BLaER1 (cell line): Measurements from ENCODE around the gene CFAP44.
"Not testable (repeated sequence)": the region's sequence is repeated elsewhere in the genome, so short reads cannot be mapped to it uniquely, and the experiment has no call there.

Experiments
- H3K27ac ChIP-seq: shearing (Covaris generic); formaldehyde crosslinking; 2 replicates; pipeline ENCODE4 v1.8.1; 2022
- H3K27me3 ChIP-seq: shearing (Covaris generic); formaldehyde crosslinking; 2 replicates; pipeline ENCODE4 v1.8.1; 2022
- H3K36me3 ChIP-seq: shearing (Covaris generic); formaldehyde crosslinking; 2 replicates; pipeline ENCODE4 v1.8.1; 2022
- H3K4me1 ChIP-seq: shearing (Covaris generic); formaldehyde crosslinking; 2 replicates; pipeline ENCODE4 v1.8.1; 2022
- H3K4me2 ChIP-seq: shearing (Covaris generic); formaldehyde crosslinking; 2 replicates; pipeline ENCODE4 v1.8.1; 2022
- H3K4me3 ChIP-seq: shearing (Covaris generic); formaldehyde crosslinking; 2 replicates; pipeline ENCODE4 v1.8.1; 2022
- H3K9ac ChIP-seq: shearing (Covaris generic); formaldehyde crosslinking; 2 replicates; pipeline ENCODE4 v1.8.1; 2022
- H3K9me3 ChIP-seq: shearing (Covaris generic); formaldehyde crosslinking; 2 replicates; pipeline ENCODE4 v1.8.1; 2022
- H4K20me1 ChIP-seq: shearing (Covaris generic); formaldehyde crosslinking; 2 replicates; pipeline ENCODE4 v1.8.1; 2022
- Cebpa-rat ChIP-seq: shearing (Covaris generic); IDR thresholded peaks from 2 replicates; pipeline ENCODE4 v1.8.1; 2022

CFAP44 gene

DNA sequence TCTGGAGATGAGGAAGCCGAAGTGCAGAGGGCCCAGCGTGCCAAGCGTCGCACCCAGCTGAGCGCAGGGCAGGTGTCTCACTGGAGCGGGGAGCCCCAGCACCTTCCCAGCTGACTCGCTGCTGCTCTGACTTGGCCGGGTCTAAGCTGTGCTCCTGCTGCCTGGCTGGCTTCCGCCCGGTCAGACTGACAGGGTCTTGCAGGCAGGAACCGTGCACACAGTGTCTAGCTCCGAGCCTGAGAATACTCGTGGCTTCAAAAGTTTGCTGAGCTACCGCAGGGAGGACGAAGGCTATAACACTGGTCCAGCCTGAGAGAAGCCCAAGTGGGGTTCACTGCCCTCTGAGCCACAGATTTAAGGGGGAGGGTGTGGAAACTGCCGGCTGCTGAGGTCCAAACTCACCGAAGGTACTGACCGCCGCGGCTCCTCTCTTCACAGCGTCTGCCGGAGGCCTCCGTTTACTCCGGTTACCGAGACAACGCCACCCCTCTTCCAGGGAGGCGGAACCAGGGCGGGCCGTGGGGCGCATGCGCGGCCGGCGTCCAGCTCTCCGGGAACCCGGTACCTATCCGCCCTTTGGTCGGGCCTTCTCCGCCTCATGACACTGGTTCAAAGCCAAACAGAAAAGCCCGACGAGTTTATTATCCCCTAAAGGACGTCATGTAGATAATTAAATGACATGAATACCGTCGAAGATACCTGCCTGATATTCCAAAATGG is at the start of gene CFAP44:
Gene CFAP44, minus strand, starts transcription at position 443 of the 720 bp plus-strand sequence. CDS start 7,829 bp downstream, outside the sequence.
- H3K27ac ChIP-seq, result no peak within 1 kb of the TSS
- peaks cover 34% of the 10 kb centered on the region for H3K36me3 ChIP-seq
- H3K9me3 ChIP-seq, result no peaks in the 10 kb centered on the region
- no peak within 1 kb of the TSS for H3K4me2 ChIP-seq
- H3K4me3 ChIP-seq, result no peak within 1 kb of the TSS
- H4K20me1 ChIP-seq, result no peaks in the 10 kb centered on the region
- no peaks in the 10 kb centered on the region for H3K27me3 ChIP-seq
- no peak for TF ChIP-seq Cebpa-rat
- H3K9ac ChIP-seq, result no peak within 1 kb of the TSS
- H3K4me1 ChIP-seq, result no peaks in the 10 kb centered on the region

GRCh38 chr3:113485161-113485609 is 43.9 kb upstream of the CFAP44 start:
- Histone ChIP-seq H3K4me1 (no peaks in the 10 kb centered on the region), H3K27me3 (no peaks in the 10 kb centered on the region), H3K4me2 (no peak overlapping the region), H4K20me1 (no peaks in the 10 kb centered on the region), H3K27ac (no peak overlapping the region), H3K4me3 (no peak overlapping the region), H3K9ac (no peak overlapping the region), H3K9me3 (peaks cover 9% of the 10 kb centered on the region), H3K36me3 (peaks cover 31% of the 10 kb centered on the region)
- no peak for TF ChIP-seq Cebpa-rat

DNA sequence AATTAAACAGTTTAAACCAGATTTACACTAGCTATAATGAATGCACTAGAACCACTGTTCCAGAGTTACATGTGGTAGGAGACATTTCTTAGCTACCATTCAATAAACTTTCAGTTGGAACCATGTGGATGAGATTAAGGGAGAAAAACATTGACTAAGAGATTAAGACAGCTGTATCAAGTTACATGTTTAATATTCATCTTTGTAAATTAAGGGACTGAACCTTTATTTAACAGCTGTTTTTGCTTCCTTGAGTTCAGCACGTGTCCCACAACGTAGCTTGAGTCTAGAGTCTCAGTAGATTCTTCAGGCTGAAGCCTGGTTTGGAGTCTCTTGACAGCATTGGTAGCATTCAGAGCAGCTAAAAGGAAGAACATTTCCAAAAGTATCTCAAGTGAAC is 27.2 kb upstream of the CFAP44 start:
- Histone ChIP-seq H3K36me3 (peaks cover 54% of the 10 kb centered on the region), H3K4me3 (no peak overlapping the region), H3K27ac (no peak overlapping the region), H3K27me3 (no peaks in the 10 kb centered on the region), H3K9ac (no peak overlapping the region), H4K20me1 (no peaks in the 10 kb centered on the region), H3K4me1 (no peaks in the 10 kb centered on the region), H3K4me2 (no peak overlapping the region), H3K9me3 (peaks cover 14% of the 10 kb centered on the region)
- no peak for TF ChIP-seq Cebpa-rat

- Histone ChIP-seq H4K20me1 (no peaks in the 10 kb centered on the region), H3K27me3 (no peaks in the 10 kb centered on the region), H3K4me3 (no peak overlapping the region), H3K36me3 (peaks cover 76% of the 10 kb centered on the region), H3K9ac (no peak overlapping the region), H3K4me2 (no peak overlapping the region), H3K27ac (no peak overlapping the region), H3K4me1 (peaks cover 8% of the 10 kb centered on the region), H3K9me3 (peaks cover 29% of the 10 kb centered on the region)
- TF ChIP-seq Cebpa-rat, result no peak
These were observed 20.2 kb upstream of the CFAP44 start for GRCh38 chr3:113461488-113461887.

DNA sequence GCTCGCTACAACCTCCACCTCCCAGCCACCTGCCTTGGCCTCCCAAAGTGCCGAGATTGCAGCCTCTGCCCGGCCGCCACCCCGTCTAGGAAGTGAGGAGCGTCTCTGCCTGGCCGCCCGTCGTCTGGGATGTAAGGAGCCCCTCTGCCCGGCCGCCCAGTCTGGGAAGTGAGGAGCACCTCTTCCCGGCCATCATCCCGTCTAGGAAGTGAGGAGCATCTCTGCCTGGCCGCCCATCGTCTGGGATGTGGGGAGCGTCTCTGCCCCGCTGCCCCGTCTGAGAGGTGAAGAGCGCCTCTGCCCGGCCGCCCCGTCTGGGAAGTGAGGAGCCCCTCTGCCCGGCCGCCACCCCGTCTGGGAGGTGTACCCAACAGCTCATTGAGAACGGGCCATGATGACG is 17.3 kb upstream of the CFAP44 start:
- not testable (repeated sequence) for H3K4me1 ChIP-seq, H3K27me3 ChIP-seq, H4K20me1 ChIP-seq, H3K27ac ChIP-seq, H3K9ac ChIP-seq, H3K4me3 ChIP-seq, H3K4me2 ChIP-seq
- peaks cover 25% of the 10 kb centered on the region for H3K9me3 ChIP-seq
- H3K36me3 ChIP-seq, result peaks cover 70% of the 10 kb centered on the region

DNA sequence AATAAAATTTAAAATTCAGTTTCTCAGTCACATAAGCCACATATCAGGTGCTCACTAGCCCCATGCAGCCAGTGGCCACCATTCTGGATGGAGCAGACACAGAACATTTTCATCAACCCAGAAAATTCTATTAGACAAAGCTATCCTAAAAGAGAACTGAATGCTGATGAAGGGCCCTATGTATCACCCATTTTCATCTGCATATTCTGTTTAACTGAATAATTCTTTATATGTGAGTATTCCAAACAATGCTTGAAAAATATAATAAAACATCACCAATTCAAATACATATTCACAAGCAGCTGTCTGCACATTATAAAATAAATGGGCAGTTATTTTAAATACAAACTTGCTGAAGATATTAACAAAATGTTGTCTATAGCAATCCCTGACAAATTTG is 14.2 kb upstream of the CFAP44 start:
- H3K4me1 ChIP-seq, result peaks cover 8% of the 10 kb centered on the region
- H3K4me3 ChIP-seq, result no peak overlapping the region
- H3K27ac ChIP-seq, result no peak overlapping the region
- no peak overlapping the region for H3K4me2 ChIP-seq
- TF ChIP-seq Cebpa-rat, result no peak
- H3K9ac ChIP-seq, result no peak overlapping the region
- no peaks in the 10 kb centered on the region for H3K27me3 ChIP-seq
- peaks cover 24% of the 10 kb centered on the region for H3K9me3 ChIP-seq
- H3K36me3 ChIP-seq, result peaks cover 78% of the 10 kb centered on the region
- no peaks in the 10 kb centered on the region for H4K20me1 ChIP-seq

- no peaks in the 10 kb centered on the region for H3K27me3 ChIP-seq
- H3K9me3 ChIP-seq, result peaks cover 18% of the 10 kb centered on the region
- no peaks in the 10 kb centered on the region for H4K20me1 ChIP-seq
- peaks cover 70% of the 10 kb centered on the region for H3K36me3 ChIP-seq
- TF ChIP-seq Cebpa-rat, result no peak
- H3K27ac ChIP-seq, result no peak overlapping the region
- no peak overlapping the region for H3K4me3 ChIP-seq
- H3K4me2 ChIP-seq, result no peak overlapping the region
- H3K4me1 ChIP-seq, result peaks cover 8% of the 10 kb centered on the region
- no peak overlapping the region for H3K9ac ChIP-seq
These were observed 13.3 kb upstream of the CFAP44 start for GRCh38 chr3:113454630-113455029.

DNA sequence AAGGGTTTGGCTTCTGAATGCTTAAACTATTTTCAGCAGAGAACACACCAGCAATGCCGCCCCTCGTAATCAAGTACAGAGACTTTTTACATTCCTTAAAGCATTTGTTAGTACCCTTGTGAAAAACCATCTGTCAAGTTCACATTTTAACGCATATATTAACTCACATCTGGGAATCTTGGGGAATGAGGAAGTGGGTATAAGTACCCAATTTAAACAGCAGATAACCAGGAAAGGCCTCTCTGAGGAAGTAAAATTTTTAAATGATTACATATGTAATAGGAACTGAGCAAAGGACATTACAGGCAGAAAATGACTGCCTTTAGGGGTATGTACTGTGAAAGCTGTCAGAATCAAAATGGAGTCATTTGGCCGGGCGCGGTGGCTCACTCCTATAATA is 12.8 kb upstream of the CFAP44 start:
- Histone ChIP-seq H3K4me3 (no peak overlapping the region), H3K27ac (no peak overlapping the region), H3K27me3 (no peaks in the 10 kb centered on the region), H4K20me1 (no peaks in the 10 kb centered on the region), H3K9me3 (peaks cover 12% of the 10 kb centered on the region), H3K4me2 (no peak overlapping the region), H3K36me3 (peaks cover 64% of the 10 kb centered on the region), H3K4me1 (peaks cover 8% of the 10 kb centered on the region), H3K9ac (no peak overlapping the region)
- no peak for TF ChIP-seq Cebpa-rat

GRCh38 chr3:113450911-113451310 is 9.6 kb upstream of the CFAP44 start:
- no peaks in the 10 kb centered on the region for H3K4me1 ChIP-seq
- H3K27me3 ChIP-seq, result no peaks in the 10 kb centered on the region
- H3K27ac ChIP-seq, result no peak overlapping the region
- no peaks in the 10 kb centered on the region for H4K20me1 ChIP-seq
- H3K36me3 ChIP-seq, result peaks cover 58% of the 10 kb centered on the region
- no peaks in the 10 kb centered on the region for H3K9me3 ChIP-seq
- no peak overlapping the region for H3K9ac ChIP-seq
- H3K4me3 ChIP-seq, result no peak overlapping the region
- TF ChIP-seq Cebpa-rat, result no peak
- H3K4me2 ChIP-seq, result no peak overlapping the region

- peaks cover 29% of the 10 kb centered on the region for H3K36me3 ChIP-seq
- no peak for TF ChIP-seq Cebpa-rat
- no peaks in the 10 kb centered on the region for H3K27me3 ChIP-seq
- no peaks in the 10 kb centered on the region for H3K4me1 ChIP-seq
- H3K4me3 ChIP-seq, result no peak overlapping the region
- no peak overlapping the region for H3K27ac ChIP-seq
- H3K9me3 ChIP-seq, result no peaks in the 10 kb centered on the region
- H4K20me1 ChIP-seq, result no peaks in the 10 kb centered on the region
- H3K4me2 ChIP-seq, result no peak overlapping the region
- H3K9ac ChIP-seq, result no peak overlapping the region
These were observed 1.7 kb downstream of the CFAP44 start for GRCh38 chr3:113439606-113440005.

DNA sequence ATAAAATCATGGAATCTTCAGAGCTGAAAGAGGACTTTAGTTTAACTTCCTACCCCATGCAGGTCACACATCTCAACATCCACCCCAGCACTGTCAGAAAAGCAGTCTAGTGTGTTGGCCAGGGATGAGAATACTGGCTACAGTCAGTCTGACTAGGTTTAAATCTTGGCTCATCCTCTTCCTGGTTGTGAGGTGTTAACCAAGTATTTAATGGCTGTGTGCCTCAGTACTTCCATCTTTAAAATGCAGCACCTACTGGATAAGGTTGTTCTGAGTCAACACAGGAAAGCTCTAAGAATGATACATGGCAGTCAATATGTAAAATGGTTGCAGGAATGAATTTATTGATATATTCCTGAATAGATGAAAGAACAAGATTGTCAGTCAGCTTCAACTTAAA is 3.1 kb downstream of the CFAP44 start:
- H3K4me2 ChIP-seq, result no peak overlapping the region
- no peaks in the 10 kb centered on the region for H3K27me3 ChIP-seq
- H3K27ac ChIP-seq, result no peak overlapping the region
- H3K4me3 ChIP-seq, result no peak overlapping the region
- no peaks in the 10 kb centered on the region for H4K20me1 ChIP-seq
- H3K36me3 ChIP-seq, result peaks cover 22% of the 10 kb centered on the region
- no peak overlapping the region for H3K9ac ChIP-seq
- TF ChIP-seq Cebpa-rat, result no peak
- H3K9me3 ChIP-seq, result no peaks in the 10 kb centered on the region
- no peaks in the 10 kb centered on the region for H3K4me1 ChIP-seq
